GM12891 (cell line): ENCODE results near the gene EFHC2.

ENCODE experiments used
- PAX5 ChIP-seq: IDR thresholded peaks from 2 replicates; pipeline ENCODE4 v1.6.1; 2011; ENCODE audit warnings: low read length, moderate library complexity, mild to moderate bottlenecking; ENCODE audit not compliant: insufficient read depth, severe bottlenecking
- POLR2A ChIP-seq: IDR thresholded peaks from 2 replicates; pipeline ENCODE4 v1.6.1; 2011; ENCODE audit warnings: low read depth, low read length, control low read depth
- POLR2AphosphoS5 ChIP-seq: IDR thresholded peaks from 2 replicates; pipeline ENCODE4 v1.6.1; 2011; ENCODE audit warnings: low read depth, low read length, control low read depth
- TAF1 ChIP-seq: IDR thresholded peaks from 2 replicates; pipeline ENCODE4 v1.6.1; 2011; ENCODE audit warnings: low read depth, low read length, control low read depth

- TF ChIP-seq POLR2A: no peak
- TF ChIP-seq TAF1: no peak
- no peak for TF ChIP-seq POLR2AphosphoS5
- no peak for TF ChIP-seq PAX5
Measured at GRCh38 chrX:44310227-44310626, 33.2 kb downstream of the EFHC2 start.
